ENCODE results near the gene SGSM2.

The SGSM2 gene

DNA sequence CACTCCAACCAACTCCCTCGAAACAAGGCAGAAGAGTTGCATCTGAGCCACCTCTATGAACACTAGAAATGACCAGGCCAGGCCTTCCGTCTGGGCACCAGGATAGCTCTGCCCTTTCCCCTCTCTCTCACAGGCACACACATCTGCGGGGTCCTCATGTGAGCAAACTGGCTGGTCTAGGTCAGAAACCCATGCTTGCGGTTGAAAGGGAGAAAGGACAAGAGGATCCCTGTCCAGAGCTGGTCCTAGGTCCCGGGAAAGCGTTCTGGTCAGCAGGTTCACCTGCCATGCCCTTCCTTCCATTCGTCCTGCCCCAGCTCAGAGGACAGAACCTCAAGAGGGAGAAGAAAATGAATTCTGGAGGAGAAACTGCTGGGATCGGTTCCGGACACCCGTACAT, 60.9 kb downstream of the SGSM2 start:
- H3K27me3 ChIP-seq (ENCODE audit: control insufficient read depth in 2 of 2, insufficient read depth in 2 of 2, low read length in 2 of 2) = no peaks in the 10 kb centered on the region
- H3K27ac ChIP-seq (ENCODE audit: low read depth in 2 of 2, low read length in 2 of 2) = peak overlapping the region; percentile 100
- peak overlapping the region in 1 of 2 donors; percentile 36 for H3K9ac ChIP-seq (ENCODE audit: low read depth in 1 of 2, low read length in 2 of 2)
- peaks cover 58 to 63% of the 10 kb centered on the region in 2 donors for H3K4me1 ChIP-seq (ENCODE audit: control insufficient read depth in 2 of 2, insufficient read depth in 2 of 2, low read length in 2 of 2)
- peak overlapping the region; percentile 32 to 46 for H3K4me3 ChIP-seq (ENCODE audit: low read length in 2 of 2)
- H3K36me3 ChIP-seq (ENCODE audit: control insufficient read depth in 2 of 2, insufficient read depth in 2 of 2, low read length in 2 of 2) = no peaks in the 10 kb centered on the region
- no peaks in the 10 kb centered on the region for H3K9me3 ChIP-seq (ENCODE audit: control insufficient read depth in 2 of 2, low read length in 2 of 2)

DNA sequence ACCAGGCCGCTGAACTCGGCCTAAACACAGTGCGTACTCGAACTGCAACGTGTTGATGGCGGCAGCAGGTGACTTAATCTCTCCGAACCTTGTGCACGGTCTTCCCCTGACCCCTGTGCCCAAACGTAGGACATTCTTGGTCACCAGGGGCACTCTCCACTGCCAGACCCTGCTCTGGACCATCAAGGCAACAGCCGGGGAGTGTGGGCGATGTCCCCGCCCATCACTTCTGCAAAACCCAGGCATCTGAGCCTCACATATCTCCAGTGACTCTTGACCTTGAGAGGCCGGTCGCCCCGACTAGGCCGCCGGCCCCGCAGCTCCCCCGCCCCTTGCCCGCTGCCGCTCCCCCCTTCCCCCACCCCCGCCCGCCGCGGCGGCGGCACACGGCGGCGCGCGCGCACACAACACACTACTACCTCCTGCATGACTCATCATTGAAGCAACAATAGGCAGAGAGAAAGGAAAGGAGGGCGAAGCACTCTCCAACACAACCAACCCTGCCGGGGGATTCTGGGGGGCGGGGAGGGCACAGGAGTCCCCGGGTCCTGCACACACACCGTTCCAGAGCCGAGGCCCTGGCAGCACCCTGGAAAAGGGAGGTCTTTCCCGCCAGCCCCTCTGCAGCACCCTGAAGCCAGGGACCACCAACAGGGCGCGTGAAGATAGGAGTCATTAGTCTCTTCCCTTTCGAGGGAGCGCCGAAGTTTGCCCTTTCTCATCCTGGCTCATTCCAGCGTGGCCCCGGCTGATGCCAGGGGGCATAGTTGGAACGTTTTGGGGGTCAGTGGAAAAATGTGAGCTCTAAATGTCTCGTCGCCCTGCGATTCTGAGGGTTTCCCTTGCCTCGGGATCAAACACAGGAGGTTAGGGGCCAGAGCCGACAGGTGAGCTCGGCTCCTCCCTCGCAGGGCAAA, 61.6 kb downstream of the SGSM2 start:
- H3K4me3 ChIP-seq (ENCODE audit: low read length in 2 of 2) = peak overlapping the region; percentile 89 to 91

DNA sequence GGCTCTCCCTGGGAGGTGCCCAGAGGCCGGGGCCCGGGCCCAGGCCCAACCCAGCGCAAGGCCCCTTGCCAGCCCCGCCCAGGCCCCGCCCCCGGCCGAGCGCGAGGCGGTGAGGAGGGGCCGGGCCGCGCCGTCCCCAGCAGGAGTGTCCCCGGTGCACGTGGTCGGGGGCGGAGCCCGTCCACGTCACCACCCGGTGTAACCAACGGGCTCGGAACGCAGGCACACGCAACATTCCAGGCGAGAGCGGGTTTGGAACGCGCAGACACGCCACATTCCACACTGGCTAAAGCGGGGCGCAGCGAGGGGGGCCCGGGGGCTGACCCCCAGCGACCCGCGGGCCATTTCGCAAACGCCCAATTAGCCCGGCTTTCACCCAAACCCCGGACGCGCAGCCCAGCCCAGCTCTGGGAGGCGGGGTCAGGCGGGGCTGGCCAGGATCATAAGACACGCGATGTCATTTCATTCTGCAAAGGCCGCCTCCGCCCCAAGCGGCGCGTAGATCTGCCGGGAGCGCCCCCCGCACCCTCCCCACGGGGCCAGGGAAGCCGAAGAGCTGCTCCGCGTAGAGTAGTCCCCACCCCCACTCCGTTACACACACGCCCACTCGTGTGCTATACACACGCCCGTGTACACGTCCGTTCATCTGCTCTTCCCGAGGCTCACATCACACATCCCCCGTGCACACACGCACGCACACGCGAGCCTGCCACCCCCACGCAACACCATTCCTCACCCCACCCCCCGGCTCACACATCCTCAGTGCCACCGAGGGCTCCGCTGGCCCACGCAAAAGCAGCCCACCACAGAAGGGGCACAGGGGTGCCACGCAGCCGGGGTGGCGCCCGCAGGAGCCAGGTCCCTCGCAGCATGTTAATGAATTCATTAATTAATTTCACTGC, 62.5 kb downstream of the SGSM2 start:
- Histone ChIP-seq H3K4me3 (ENCODE audit: low read length in 2 of 2) (peak overlapping the region; percentile 89 to 91), H3K9ac (ENCODE audit: low read depth in 1 of 2, low read length in 2 of 2) (peak overlapping the region; percentile 98 to 99), H3K4me1 (ENCODE audit: control insufficient read depth in 2 of 2, insufficient read depth in 2 of 2, low read length in 2 of 2) (peaks cover 64 to 68% of the 10 kb centered on the region in 2 donors), H3K27ac (ENCODE audit: low read depth in 2 of 2, low read length in 2 of 2) (peak overlapping the region; percentile 100), H3K36me3 (ENCODE audit: control insufficient read depth in 2 of 2, insufficient read depth in 2 of 2, low read length in 2 of 2) (no peaks in the 10 kb centered on the region), H3K9me3 (ENCODE audit: control insufficient read depth in 2 of 2, low read length in 2 of 2) (no peaks in the 10 kb centered on the region), H3K27me3 (ENCODE audit: control insufficient read depth in 2 of 2, insufficient read depth in 2 of 2, low read length in 2 of 2) (no peaks in the 10 kb centered on the region)

More for the DNA sequence above, 61.6 kb downstream of the SGSM2 start:
- peak overlapping the region; percentile 100 for H3K27ac ChIP-seq (ENCODE audit: low read depth in 2 of 2, low read length in 2 of 2)
- H3K27me3 ChIP-seq (ENCODE audit: control insufficient read depth in 2 of 2, insufficient read depth in 2 of 2, low read length in 2 of 2) = no peaks in the 10 kb centered on the region
- no peaks in the 10 kb centered on the region for H3K36me3 ChIP-seq (ENCODE audit: control insufficient read depth in 2 of 2, insufficient read depth in 2 of 2, low read length in 2 of 2)
- no peaks in the 10 kb centered on the region for H3K9me3 ChIP-seq (ENCODE audit: control insufficient read depth in 2 of 2, low read length in 2 of 2)
- H3K4me1 ChIP-seq (ENCODE audit: control insufficient read depth in 2 of 2, insufficient read depth in 2 of 2, low read length in 2 of 2) = peaks cover 66 to 70% of the 10 kb centered on the region in 2 donors
- H3K9ac ChIP-seq (ENCODE audit: low read depth in 1 of 2, low read length in 2 of 2) = peak overlapping the region; percentile 98 to 99

DNA sequence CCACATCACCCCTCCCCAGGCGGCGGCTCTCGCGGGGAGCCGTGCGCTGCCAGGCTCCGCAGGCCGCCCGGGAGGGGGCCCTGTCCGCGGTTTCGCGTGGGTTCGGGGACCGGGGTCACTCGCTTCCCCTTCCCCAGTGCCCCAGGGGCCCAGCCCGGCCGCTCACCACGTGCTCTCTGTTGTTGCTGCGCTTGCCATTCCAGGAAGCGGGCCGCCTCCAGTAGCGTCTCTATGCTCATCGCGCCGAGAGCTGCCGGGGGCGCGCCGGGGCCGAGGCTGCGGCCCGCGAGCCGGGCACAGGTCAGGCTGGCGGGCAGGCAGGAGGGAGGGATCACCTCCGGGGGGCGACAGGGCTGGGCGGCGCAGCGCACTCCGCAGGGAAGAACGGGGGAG, 63.2 kb downstream of the SGSM2 start:
- Histone ChIP-seq H3K9ac (ENCODE audit: low read depth in 1 of 2, low read length in 2 of 2) (peak overlapping the region; percentile 96 to 99), H3K27ac (ENCODE audit: low read depth in 2 of 2, low read length in 2 of 2) (peak overlapping the region; percentile 100), H3K27me3 (ENCODE audit: control insufficient read depth in 2 of 2, insufficient read depth in 2 of 2, low read length in 2 of 2) (no peaks in the 10 kb centered on the region), H3K4me3 (ENCODE audit: low read length in 2 of 2) (peak overlapping the region; percentile 89 to 91), H3K9me3 (ENCODE audit: control insufficient read depth in 2 of 2, low read length in 2 of 2) (no peaks in the 10 kb centered on the region), H3K4me1 (ENCODE audit: control insufficient read depth in 2 of 2, insufficient read depth in 2 of 2, low read length in 2 of 2) (peaks cover 63 to 68% of the 10 kb centered on the region in 2 donors), H3K36me3 (ENCODE audit: control insufficient read depth in 2 of 2, insufficient read depth in 2 of 2, low read length in 2 of 2) (no peaks in the 10 kb centered on the region)

DNA sequence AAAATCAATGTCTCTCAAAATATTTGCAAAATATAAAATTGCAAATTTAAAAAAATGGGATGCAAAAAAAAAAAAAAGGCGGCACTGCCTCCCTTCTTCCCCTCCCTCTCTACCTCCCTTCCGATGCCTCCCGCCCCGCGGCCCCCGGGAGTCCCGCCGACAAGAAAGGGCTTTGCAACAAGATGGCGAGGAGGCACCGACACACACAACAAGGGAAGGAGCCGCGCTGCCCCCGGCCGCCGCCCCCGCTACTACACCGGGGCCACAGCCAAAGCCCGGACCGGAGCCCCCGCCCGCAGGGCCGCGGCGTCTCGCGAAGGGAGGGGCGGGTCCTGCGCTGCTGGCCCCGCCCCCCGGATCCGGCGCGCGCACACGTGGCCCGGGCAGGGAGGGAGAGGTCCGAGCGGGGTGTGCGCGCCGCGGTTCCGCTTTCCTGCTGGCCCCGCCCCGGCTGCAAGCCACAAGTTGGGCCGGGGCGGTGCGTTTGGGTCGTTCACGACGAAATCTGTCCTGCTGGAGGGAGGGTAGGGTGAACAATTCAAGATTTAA, 63.6 kb downstream of the SGSM2 start, which contains the start of gene MNT:
TSS of gene MNT (minus strand) at position 184 of the 549 bp plus-strand sequence. CDS start 348 bp downstream, outside the sequence.
- Histone ChIP-seq H3K4me1 (ENCODE audit: control insufficient read depth in 2 of 2, insufficient read depth in 2 of 2, low read length in 2 of 2) (peaks cover 60 to 68% of the 10 kb centered on the region in 2 donors), H3K36me3 (ENCODE audit: control insufficient read depth in 2 of 2, insufficient read depth in 2 of 2, low read length in 2 of 2) (no peaks in the 10 kb centered on the region), H3K9me3 (ENCODE audit: control insufficient read depth in 2 of 2, low read length in 2 of 2) (no peaks in the 10 kb centered on the region)

DNA sequence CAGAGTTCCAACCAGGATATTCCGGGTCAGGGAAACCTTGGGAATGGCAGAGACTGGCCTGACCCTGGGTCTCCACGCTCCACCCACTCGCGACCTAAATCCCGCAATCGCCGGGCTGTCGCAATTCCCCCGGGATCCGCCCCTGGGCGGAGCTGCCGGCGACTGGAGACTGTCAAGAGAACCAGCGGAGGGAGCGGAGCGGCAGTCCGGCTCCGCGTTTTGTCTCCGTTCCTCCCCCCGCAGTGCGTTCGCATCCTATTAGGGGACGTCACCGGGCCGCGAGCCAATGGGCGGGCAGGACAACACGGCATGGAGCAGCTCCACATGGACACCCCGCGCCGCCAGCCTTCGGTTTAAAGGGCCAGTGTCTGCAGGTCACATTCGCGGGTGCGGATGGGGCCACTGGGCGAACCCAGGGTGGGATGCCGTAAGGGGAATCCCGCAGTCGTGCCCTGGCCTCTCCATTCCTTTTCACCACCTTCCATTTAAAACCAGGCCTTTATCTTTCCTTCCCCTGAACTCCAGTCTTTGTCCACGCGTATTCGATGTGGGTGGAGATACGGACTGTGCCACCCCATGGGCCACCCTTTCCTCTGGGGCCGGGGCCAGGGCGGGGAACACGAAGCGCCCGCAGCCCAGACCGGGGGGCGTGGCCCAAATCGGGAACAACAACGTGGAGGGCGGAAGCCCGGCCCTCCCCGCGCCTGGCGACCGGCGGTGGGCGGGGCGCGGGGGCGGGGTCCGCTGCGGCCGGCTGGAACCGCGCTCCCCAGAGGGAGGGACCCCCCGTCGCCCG, 64.3 kb downstream of the SGSM2 start:
- H3K27ac ChIP-seq (ENCODE audit: low read depth in 2 of 2, low read length in 2 of 2) = peak overlapping the region; percentile 100
- peak overlapping the region; percentile 84 to 89 for H3K9ac ChIP-seq (ENCODE audit: low read depth in 1 of 2, low read length in 2 of 2)
- H3K4me3 ChIP-seq (ENCODE audit: low read length in 2 of 2) = peak overlapping the region; percentile 73 to 87
- peaks cover 60 to 68% of the 10 kb centered on the region in 2 donors for H3K4me1 ChIP-seq (ENCODE audit: control insufficient read depth in 2 of 2, insufficient read depth in 2 of 2, low read length in 2 of 2)
- H3K27me3 ChIP-seq (ENCODE audit: control insufficient read depth in 2 of 2, insufficient read depth in 2 of 2, low read length in 2 of 2) = no peaks in the 10 kb centered on the region
- H3K9me3 ChIP-seq (ENCODE audit: control insufficient read depth in 2 of 2, low read length in 2 of 2) = no peaks in the 10 kb centered on the region
- no peaks in the 10 kb centered on the region for H3K36me3 ChIP-seq (ENCODE audit: control insufficient read depth in 2 of 2, insufficient read depth in 2 of 2, low read length in 2 of 2)

More for the DNA sequence above, 63.6 kb downstream of the SGSM2 start, which contains the start of gene MNT:
- peak within 1 kb of the TSS; percentile 100 for H3K27ac ChIP-seq (ENCODE audit: low read depth in 2 of 2, low read length in 2 of 2)
- peak within 1 kb of the TSS; percentile 89 to 91 for H3K4me3 ChIP-seq (ENCODE audit: low read length in 2 of 2)
- no peaks in the 10 kb centered on the region for H3K27me3 ChIP-seq (ENCODE audit: control insufficient read depth in 2 of 2, insufficient read depth in 2 of 2, low read length in 2 of 2)
- H3K9ac ChIP-seq (ENCODE audit: low read depth in 1 of 2, low read length in 2 of 2) = peak within 1 kb of the TSS; percentile 96 to 99

DNA sequence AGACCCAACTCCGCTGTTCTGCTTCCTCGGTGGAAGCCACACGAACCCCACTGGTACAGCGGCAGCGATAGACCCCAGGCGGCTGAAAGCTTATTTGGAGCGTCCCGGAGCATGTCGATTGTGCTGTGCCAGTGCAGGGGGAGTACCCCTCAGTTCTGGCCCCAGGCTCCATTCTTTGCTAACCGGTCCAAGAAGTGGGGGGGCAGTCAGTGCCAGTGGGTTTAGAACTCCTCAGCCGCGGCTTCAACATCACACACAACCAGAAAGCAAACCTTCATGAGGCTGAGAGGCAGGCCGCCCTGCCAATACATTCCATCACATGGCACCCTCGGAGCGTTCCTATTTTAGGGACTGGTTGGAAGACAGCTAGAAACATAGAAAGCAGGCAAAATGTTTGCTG, 65.2 kb downstream of the SGSM2 start:
- H3K4me1 ChIP-seq (ENCODE audit: control insufficient read depth in 2 of 2, insufficient read depth in 2 of 2, low read length in 2 of 2) = peaks cover 60 to 66% of the 10 kb centered on the region in 2 donors

DNA sequence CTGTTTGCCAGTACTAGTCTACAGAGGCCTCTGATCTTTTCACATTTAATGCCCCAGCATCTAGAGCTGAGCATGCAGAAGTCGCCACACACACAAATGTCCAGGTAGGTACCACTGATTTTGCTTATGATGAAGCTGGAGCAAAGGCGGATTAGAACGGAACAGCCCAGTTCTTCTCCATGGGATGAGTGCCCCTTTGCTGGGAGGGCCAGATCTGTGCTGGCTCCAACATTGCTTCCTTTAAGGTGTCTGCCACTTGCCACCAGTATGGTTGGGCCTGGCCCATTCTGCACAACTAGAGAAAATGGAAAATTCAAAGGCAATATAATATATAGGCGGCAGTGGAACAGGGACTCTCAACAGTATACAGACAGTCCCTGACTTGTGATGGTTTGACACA, 65.7 kb downstream of the SGSM2 start:
- peak overlapping the region; percentile 100 for H3K27ac ChIP-seq (ENCODE audit: low read depth in 2 of 2, low read length in 2 of 2)
- no peak overlapping the region for H3K4me3 ChIP-seq (ENCODE audit: low read length in 2 of 2)
- no peaks in the 10 kb centered on the region for H3K27me3 ChIP-seq (ENCODE audit: control insufficient read depth in 2 of 2, insufficient read depth in 2 of 2, low read length in 2 of 2)
- peaks cover 58 to 66% of the 10 kb centered on the region in 2 donors for H3K4me1 ChIP-seq (ENCODE audit: control insufficient read depth in 2 of 2, insufficient read depth in 2 of 2, low read length in 2 of 2)
- H3K9ac ChIP-seq (ENCODE audit: low read depth in 1 of 2, low read length in 2 of 2) = peak overlapping the region; percentile 49 to 87
- no peaks in the 10 kb centered on the region for H3K36me3 ChIP-seq (ENCODE audit: control insufficient read depth in 2 of 2, insufficient read depth in 2 of 2, low read length in 2 of 2)
- H3K9me3 ChIP-seq (ENCODE audit: control insufficient read depth in 2 of 2, low read length in 2 of 2) = no peaks in the 10 kb centered on the region

More for the DNA sequence above, 65.2 kb downstream of the SGSM2 start:
- H3K36me3 ChIP-seq (ENCODE audit: control insufficient read depth in 2 of 2, insufficient read depth in 2 of 2, low read length in 2 of 2) = no peaks in the 10 kb centered on the region
- H3K27ac ChIP-seq (ENCODE audit: low read depth in 2 of 2, low read length in 2 of 2) = peak overlapping the region; percentile 100
- no peaks in the 10 kb centered on the region for H3K9me3 ChIP-seq (ENCODE audit: control insufficient read depth in 2 of 2, low read length in 2 of 2)
- peak overlapping the region; percentile 86 to 87 for H3K9ac ChIP-seq (ENCODE audit: low read depth in 1 of 2, low read length in 2 of 2)
- H3K27me3 ChIP-seq (ENCODE audit: control insufficient read depth in 2 of 2, insufficient read depth in 2 of 2, low read length in 2 of 2) = no peaks in the 10 kb centered on the region
- peak overlapping the region; percentile 64 to 80 for H3K4me3 ChIP-seq (ENCODE audit: low read length in 2 of 2)

Measured in mucosa of rectum (tissue), 2 donors.